Neuronal stem cell (in vitro differentiated cells): Measurements from ENCODE around the gene CFAP61.

Source experiments
- DNase-seq: peaks from one replicate; pipeline ENCODE4 v3.0.0-alpha.2; 2013; ENCODE audit warnings: low spot score
- H2AFZ ChIP-seq: one replicate; pipeline ENCODE4 v1.6.1; 2013; ENCODE audit warnings: mild to moderate bottlenecking, low read length, inconsistent platforms
- H2AK5ac ChIP-seq: 2 replicates; pipeline ENCODE4 v1.6.1; 2013; ENCODE audit warnings: low read depth, mild to moderate bottlenecking, inconsistent platforms, low read length, moderate library complexity, mixed read lengths
- H2BK120ac ChIP-seq: 2 replicates; pipeline ENCODE4 v1.6.1; 2013; ENCODE audit warnings: low read depth, mild to moderate bottlenecking, inconsistent platforms, low read length, moderate library complexity, mixed read lengths
- H2BK12ac ChIP-seq: one replicate; pipeline ENCODE4 v1.6.1; 2013; ENCODE audit warnings: low read length, inconsistent platforms
- H2BK15ac ChIP-seq: 2 replicates; pipeline ENCODE4 v1.6.1; 2013; ENCODE audit warnings: mild to moderate bottlenecking, low read length, inconsistent platforms, mixed read lengths
- H2BK5ac ChIP-seq: one replicate; pipeline ENCODE4 v1.6.1; 2013; ENCODE audit warnings: inconsistent platforms, mild to moderate bottlenecking, low read length, moderate library complexity
- H3K14ac ChIP-seq: one replicate; pipeline ENCODE4 v1.6.1; 2013; ENCODE audit warnings: low read length, inconsistent platforms
- H3K18ac ChIP-seq: 2 replicates; pipeline ENCODE4 v1.6.1; 2013; ENCODE audit warnings: low read length, inconsistent platforms
- H3K23ac ChIP-seq: 2 replicates; pipeline ENCODE4 v1.6.1; 2013; ENCODE audit warnings: low read depth, mild to moderate bottlenecking, mixed read lengths, low read length, inconsistent platforms; ENCODE audit not compliant: poor library complexity
- H3K27ac ChIP-seq: replicated peaks from 3 replicates; pipeline ENCODE4 v1.5.1; 2013; ENCODE audit warnings: low read length, inconsistent platforms
- H3K27me3 ChIP-seq, 3 experiments: 2 replicates each; pipeline ENCODE4 v1.6.1; 2013; ENCODE audit warnings: low read length in 3 of 3, mild to moderate bottlenecking in 2 of 3, inconsistent platforms in 1 of 3, low read depth in 1 of 3, mixed read lengths in 1 of 3, moderate library complexity in 1 of 3; ENCODE audit not compliant: control insufficient read depth in 3 of 3, insufficient read depth in 3 of 3
- H3K36me3 ChIP-seq, 2 donors: replicated peaks in 1 of 2; 2 replicates each; pipeline ENCODE4 v1.6.1; 2013; ENCODE audit warnings: low read length in 2 of 2; ENCODE audit not compliant: control insufficient read depth in 2 of 2, insufficient read depth in 2 of 2
- H3K4ac ChIP-seq: 2 replicates; pipeline ENCODE4 v1.6.1; 2013; ENCODE audit warnings: inconsistent platforms, mild to moderate bottlenecking, low read length, moderate library complexity
- H3K4me1 ChIP-seq, 2 donors: 1 replicate in 1 of 2; 2 replicates in 1 of 2; pipeline ENCODE4 v1.6.1; 2013; ENCODE audit warnings: low read length in 2 of 2, low read depth in 1 of 2; ENCODE audit not compliant: control insufficient read depth in 2 of 2, insufficient read depth in 1 of 2
- H3K4me2 ChIP-seq: one replicate; pipeline ENCODE4 v1.6.1; 2013; ENCODE audit warnings: mild to moderate bottlenecking, low read length, inconsistent platforms; ENCODE audit not compliant: insufficient read depth, poor library complexity, severe bottlenecking
- H3K4me3 ChIP-seq, 2 donors: 2 replicates each; pipeline ENCODE4 v1.5.1; 2013; ENCODE audit warnings: low read length in 2 of 2, mild to moderate bottlenecking in 2 of 2, inconsistent platforms in 1 of 2, moderate library complexity in 1 of 2
- H3K79me1 ChIP-seq: one replicate; pipeline ENCODE4 v1.6.1; 2013; ENCODE audit warnings: low read depth, mild to moderate bottlenecking, inconsistent platforms, low read length, moderate library complexity
- H3K9ac ChIP-seq: one replicate; pipeline ENCODE4 v1.6.1; 2013; ENCODE audit warnings: mild to moderate bottlenecking, low read depth, low read length, inconsistent platforms; ENCODE audit not compliant: poor library complexity
- H3K9me3 ChIP-seq, 2 donors: replicated peaks in 1 of 2; 2 replicates each; pipeline versions ENCODE3 to v1.6.1; 2013; ENCODE audit warnings: low read length in 2 of 2, mild to moderate bottlenecking in 2 of 2, inconsistent platforms in 1 of 2, low read depth in 1 of 2, mixed read lengths in 1 of 2, moderate library complexity in 1 of 2; ENCODE audit not compliant: control insufficient read depth in 2 of 2, insufficient read depth in 1 of 2
- H4K8ac ChIP-seq: one replicate; pipeline ENCODE4 v1.6.1; 2013; ENCODE audit warnings: low read depth, mild to moderate bottlenecking, inconsistent platforms, low read length, moderate library complexity
- H4K91ac ChIP-seq: one replicate; pipeline ENCODE4 v1.6.1; 2013; ENCODE audit warnings: low read length, low read depth, mild to moderate bottlenecking, inconsistent platforms; ENCODE audit not compliant: poor library complexity
- WGBS, 2 donors: extraction: QIAGEN DNeasy Blood & Tissue Kit; methylation state at CpG; one replicate each; pipeline ENCODE4 v1.1.7; 2013; ENCODE audit warnings: missing lambda C conversion rate in 2 of 2, mixed read lengths in 1 of 2; ENCODE audit not compliant: insufficient read length in 2 of 2, insufficient replicate concordance in 1 of 2; ENCODE audit errors: extremely low coverage in 2 of 2; 5-methylcytosine and 5-hydroxymethylcytosine counted together

CFAP61 gene

DNA sequence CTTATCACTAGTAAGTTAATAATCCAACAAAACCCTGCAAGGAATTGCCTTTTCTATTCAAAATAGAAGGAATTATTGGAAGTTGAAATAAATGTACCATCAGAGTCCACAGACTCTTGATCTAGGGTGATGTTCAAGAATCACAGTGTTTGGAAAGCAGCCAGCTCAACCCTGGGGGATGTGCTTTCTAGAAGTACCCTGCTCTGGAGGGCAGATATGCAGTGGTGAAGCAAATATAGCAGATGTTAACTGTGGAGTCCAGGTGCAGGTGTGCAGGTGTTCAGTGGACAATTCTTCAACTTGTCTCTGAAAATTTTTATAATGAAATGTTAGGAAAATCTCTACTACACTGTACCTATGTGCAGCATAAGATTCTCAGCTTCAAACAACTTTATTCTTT lies 306.5 kb downstream of the CFAP61 start:
- Histone ChIP-seq H3K27me3 (peaks cover 5 to 49% (median 36%) of the 10 kb centered on the region in 3 experiments), H3K14ac (no peak overlapping the region), H3K23ac (no peak overlapping the region), H4K91ac (no peak overlapping the region), H3K9me3 (peaks cover 0 to 4% of the 10 kb centered on the region in 2 donors), H3K4ac (no peak overlapping the region), H2BK5ac (no peak overlapping the region), H3K18ac (no peak overlapping the region), H2BK15ac (no peak overlapping the region), H4K8ac (no peak overlapping the region), H3K4me1 (peaks cover 1 to 22% of the 10 kb centered on the region in 2 donors), H2AFZ (no peak overlapping the region), H3K79me1 (no peaks in the 10 kb centered on the region), H2BK12ac (no peak overlapping the region), H2BK120ac (no peak overlapping the region), H3K27ac (no peak overlapping the region), H3K9ac (no peak overlapping the region), H3K36me3 (no peaks in the 10 kb centered on the region), H3K4me2 (no peak overlapping the region), H3K4me3 (no peak overlapping the region), H2AK5ac (no peak overlapping the region)
- no peak for DNase-seq

DNA sequence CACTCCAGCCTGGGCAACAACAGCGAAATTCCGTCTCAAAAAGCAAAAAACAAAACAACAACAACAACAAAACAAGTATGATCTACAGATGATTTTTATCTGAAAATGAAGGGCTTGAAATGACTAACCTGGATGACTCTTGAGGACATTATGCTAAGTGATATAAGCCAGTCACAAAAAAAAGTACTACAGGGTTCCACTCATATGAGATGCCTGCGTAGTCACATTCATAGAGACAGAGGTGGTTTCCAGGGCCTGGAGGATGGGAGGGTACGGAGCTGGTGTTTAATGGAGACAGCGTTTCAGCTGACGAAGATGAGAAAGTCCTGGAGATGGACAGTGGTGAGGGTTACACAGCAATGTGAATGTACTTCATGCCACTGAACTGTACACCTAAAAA lies 307.3 kb downstream of the CFAP61 start:
- no peak overlapping the region for H3K23ac ChIP-seq
- H3K4me2 ChIP-seq, result no peak overlapping the region
- H3K79me1 ChIP-seq, result no peaks in the 10 kb centered on the region
- no peaks in the 10 kb centered on the region for H3K36me3 ChIP-seq
- no peak overlapping the region for H2BK15ac ChIP-seq
- no peak overlapping the region for H2BK12ac ChIP-seq
- H2BK5ac ChIP-seq, result no peak overlapping the region
- peaks cover 0 to 3% of the 10 kb centered on the region in 2 donors for H3K9me3 ChIP-seq
- H2AK5ac ChIP-seq, result no peak overlapping the region
- H3K18ac ChIP-seq, result no peak overlapping the region
- H4K91ac ChIP-seq, result no peak overlapping the region
- H3K14ac ChIP-seq, result no peak overlapping the region
- no peak overlapping the region for H3K9ac ChIP-seq
- H3K4me3 ChIP-seq, result no peak overlapping the region
- WGBS, 2 donors, result no CpG with 5 or more reads among the region's 6 CpGs
- no peak overlapping the region for H4K8ac ChIP-seq
- no peak for DNase-seq
- no peak overlapping the region for H3K4ac ChIP-seq
- H2BK120ac ChIP-seq, result no peak overlapping the region
- peaks cover 5 to 25% of the 10 kb centered on the region in 2 donors for H3K4me1 ChIP-seq
- no peak overlapping the region for H2AFZ ChIP-seq
- no peak overlapping the region for H3K27ac ChIP-seq
- H3K27me3 ChIP-seq, result peaks cover 14 to 57% (median 44%) of the 10 kb centered on the region in 3 experiments

DNA sequence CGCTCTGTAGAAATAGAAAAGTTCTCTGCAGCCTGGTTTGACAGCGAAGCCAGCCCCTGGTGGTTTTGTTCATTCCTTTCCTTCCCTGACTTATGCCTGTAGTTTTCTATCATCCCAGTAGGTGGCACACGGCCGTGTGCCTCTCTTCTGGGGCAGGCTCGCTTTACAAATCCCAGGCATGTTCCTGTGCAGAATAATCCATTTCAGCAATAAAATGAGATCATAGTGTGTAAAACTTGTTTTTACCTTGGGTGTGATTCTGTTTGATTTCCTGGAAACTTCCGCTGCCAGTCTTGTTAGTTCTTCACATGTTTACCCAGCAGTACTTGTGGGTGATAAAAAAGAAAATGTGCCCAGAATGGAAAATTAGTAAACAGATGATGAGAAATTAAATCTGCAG lies 308.1 kb downstream of the CFAP61 start:
- Histone ChIP-seq H3K27ac (no peak overlapping the region), H2BK5ac (no peak overlapping the region), H3K4me3 (no peak overlapping the region), H2BK120ac (no peak overlapping the region), H3K18ac (no peak overlapping the region), H3K27me3 (peaks cover 22 to 66% (median 52%) of the 10 kb centered on the region in 3 experiments), H3K4ac (no peak overlapping the region), H4K91ac (no peak overlapping the region), H3K14ac (no peak overlapping the region), H3K79me1 (no peaks in the 10 kb centered on the region), H2BK15ac (no peak overlapping the region), H2BK12ac (no peak overlapping the region), H3K23ac (no peak overlapping the region), H2AFZ (no peak overlapping the region), H3K36me3 (no peaks in the 10 kb centered on the region), H2AK5ac (no peak overlapping the region), H3K9me3 (no peaks in the 10 kb centered on the region), H3K4me2 (no peak overlapping the region), H4K8ac (no peak overlapping the region), H3K9ac (no peak overlapping the region), H3K4me1 (peaks cover 5 to 25% of the 10 kb centered on the region in 2 donors)
- no CpG with 5 or more reads among the region's 6 CpGs for WGBS, 2 donors
- no peak for DNase-seq

DNA sequence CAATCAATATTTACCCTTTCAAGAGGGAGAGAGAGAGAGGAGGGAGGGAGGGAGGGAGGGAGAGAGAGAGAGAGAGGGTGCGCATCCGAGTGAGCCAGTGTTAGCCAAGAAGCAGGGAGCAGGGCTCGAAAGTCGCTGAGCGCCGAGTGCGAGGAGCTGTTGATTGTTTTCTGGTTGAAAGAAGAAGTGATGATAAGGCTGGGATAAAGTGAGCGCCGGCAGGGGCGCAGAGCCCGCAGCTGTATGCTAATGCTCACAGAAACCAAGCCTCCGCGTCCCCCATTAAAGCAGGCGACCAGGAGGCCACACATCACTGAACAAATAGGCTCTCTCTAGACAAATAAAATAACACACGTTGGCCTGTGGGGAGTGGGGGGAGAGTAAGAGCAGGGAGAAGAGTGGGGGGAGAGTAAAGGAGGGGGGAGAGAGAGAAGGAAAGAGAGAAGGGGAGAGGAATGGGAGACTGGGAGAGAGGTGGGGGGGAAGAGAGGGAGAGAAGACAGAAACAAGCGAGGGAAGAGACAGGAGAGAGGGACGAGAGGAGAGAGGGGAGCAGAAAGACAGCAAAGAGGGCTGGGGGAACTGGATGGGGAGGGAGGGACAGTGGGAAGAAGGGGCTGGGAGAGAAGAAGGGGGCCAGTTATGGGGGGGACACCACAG lies 310.6 kb downstream of the CFAP61 start:
- peak overlapping the region; percentile 48 for H3K4me2 ChIP-seq
- WGBS, 2 donors, result no CpG with 5 or more reads among the region's 17 CpGs
- no peak overlapping the region for H3K27ac ChIP-seq
- H3K18ac ChIP-seq, result no peak overlapping the region
- H3K9ac ChIP-seq, result no peak overlapping the region
- H3K27me3 ChIP-seq, result peaks cover 24 to 80% (median 69%) of the 10 kb centered on the region in 3 experiments
- no peak overlapping the region for H3K4ac ChIP-seq
- no peak overlapping the region for H2BK5ac ChIP-seq
- H3K14ac ChIP-seq, result no peak overlapping the region
- no peak overlapping the region for H4K8ac ChIP-seq
- H2BK120ac ChIP-seq, result no peak overlapping the region
- H3K9me3 ChIP-seq, result no peaks in the 10 kb centered on the region
- H2BK12ac ChIP-seq, result no peak overlapping the region
- DNase-seq, result no peak
- H2AK5ac ChIP-seq, result no peak overlapping the region
- H3K23ac ChIP-seq, result no peak overlapping the region
- H3K4me1 ChIP-seq, result peaks cover 11 to 25% of the 10 kb centered on the region in 2 donors
- no peaks in the 10 kb centered on the region for H3K36me3 ChIP-seq
- H4K91ac ChIP-seq, result no peak overlapping the region
- H2BK15ac ChIP-seq, result no peak overlapping the region
- H3K4me3 ChIP-seq, result no peak overlapping the region
- H2AFZ ChIP-seq, result peak overlapping the region; percentile 83
- H3K79me1 ChIP-seq, result no peaks in the 10 kb centered on the region
